SKM-1 treated with dmso at 0.1 percent for 144 hours (cell line): ENCODE results near the gene CYP19A1.

Source experiments
- DNase-seq: peaks from one replicate; lab custom pipeline; 2025; ENCODE audit not compliant: unreplicated experiment; lab: John Stamatoyannopoulos, UW

The CYP19A1 gene

DNA sequence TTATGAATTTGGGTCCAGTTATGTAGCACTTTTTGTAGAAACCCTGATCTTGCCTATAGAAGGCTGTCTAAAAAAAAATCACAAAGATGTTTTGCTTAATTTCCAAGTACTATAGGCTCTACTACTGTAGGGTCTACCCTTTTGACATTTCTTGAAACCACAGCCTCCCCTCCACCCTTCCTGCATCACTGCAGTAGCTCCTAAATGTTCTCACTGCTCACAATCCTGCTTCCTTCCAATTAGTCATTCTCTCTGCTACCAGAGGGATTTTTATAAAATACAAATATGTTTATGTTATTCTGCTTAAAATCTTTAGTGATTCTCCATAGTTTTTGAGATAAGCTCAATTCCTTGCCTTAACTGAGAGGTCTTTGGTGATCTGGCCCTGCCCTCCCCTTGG lies 114.0 kb downstream of the CYP19A1 start:
- DNase-seq = no peak

GRCh38 chr15:51223771-51224229 lies 114.6 kb downstream of the CYP19A1 start:
- peak; percentile 84 for DNase-seq

GRCh38 chr15:51218299-51218938 lies 120.0 kb downstream of the CYP19A1 start:
- no peak for DNase-seq

DNA sequence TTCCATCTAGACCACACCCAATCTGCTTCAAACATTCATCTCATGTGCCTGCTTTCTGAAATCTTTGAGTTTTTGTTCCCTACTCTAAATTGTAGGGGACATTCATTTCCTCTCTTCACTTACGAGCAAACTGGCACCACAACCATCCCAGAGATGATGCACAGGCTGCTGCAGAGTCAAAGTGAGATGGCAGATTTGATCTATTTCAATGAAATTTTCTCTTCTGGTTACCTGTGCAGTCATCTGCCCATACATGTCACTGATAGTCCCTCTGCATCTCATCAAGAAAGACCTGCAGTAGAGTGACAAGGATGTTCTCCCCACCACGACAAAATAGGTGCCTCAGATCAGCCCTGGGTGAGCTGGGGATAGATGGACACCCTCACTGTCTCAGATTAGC lies 125.5 kb downstream of the CYP19A1 start:
- no peak for DNase-seq

GRCh38 chr15:51212239-51212638 lies 126.2 kb downstream of the CYP19A1 start:
- no peak for DNase-seq

DNA sequence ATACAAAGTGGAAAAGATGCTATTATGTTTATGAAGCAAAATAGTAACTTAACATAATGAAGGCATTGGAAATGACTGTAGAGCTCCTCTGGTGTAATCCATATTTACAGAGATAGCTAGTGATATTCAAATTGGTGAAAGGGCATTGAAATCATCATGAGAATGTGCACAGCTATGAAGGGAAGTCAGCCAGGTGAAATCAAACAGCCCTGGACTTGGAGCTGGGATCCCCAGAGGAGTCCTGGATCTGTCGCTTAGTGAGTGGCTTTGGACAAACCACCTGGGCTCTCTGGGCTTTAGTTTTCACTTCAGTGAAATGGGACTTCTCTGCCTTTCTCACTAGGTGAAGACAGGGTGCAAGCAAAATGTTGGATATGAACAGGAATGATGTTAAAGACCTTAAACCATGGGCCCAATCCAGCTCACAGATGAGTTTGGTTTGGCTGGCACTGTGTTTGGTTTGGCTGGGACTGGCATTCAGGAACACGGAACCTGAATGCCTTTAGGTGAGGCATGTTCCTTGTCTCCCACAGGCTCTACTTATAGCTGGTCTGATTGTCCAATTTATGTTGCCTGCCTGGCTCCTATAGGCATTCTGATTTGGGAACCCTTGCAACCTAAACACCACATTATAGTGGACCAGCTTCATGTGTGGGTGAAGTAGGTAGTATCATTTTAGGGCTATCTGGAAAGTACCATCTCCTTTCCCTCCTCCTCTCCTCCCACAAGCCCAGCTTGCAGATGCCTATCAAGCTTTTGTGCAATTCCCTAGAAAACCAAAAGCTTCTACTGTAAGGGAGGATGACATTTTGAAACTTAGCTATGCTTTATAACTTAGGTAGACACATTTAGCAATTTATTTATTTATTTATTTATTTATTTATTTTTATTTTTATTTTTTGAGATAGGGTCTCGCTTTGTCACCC lies 133.1 kb downstream of the CYP19A1 start:
- DNase-seq = no peak

DNA sequence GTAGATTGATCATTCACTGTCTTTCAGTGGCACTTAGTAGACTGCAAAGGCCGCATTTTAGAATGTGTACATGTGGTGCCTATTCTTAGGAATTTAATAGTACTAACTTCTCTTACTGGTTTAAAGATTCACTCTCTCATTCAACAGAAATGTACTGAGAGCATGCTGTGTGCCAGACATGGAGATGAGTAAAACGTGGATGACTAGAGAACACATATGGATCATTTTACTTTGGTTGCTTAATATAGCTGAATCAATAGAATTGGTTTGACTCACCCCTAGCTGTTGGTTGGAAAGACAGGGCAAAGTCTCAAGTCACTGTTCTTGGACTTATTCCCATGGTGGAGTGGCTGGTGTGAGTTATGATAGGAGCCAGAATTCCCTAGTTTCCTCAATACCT lies 134.6 kb downstream of the CYP19A1 start:
- no peak for DNase-seq

- DNase-seq = peak; percentile 80
These were observed 135.6 kb downstream of the CYP19A1 start for GRCh38 chr15:51202783-51203182.

DNA sequence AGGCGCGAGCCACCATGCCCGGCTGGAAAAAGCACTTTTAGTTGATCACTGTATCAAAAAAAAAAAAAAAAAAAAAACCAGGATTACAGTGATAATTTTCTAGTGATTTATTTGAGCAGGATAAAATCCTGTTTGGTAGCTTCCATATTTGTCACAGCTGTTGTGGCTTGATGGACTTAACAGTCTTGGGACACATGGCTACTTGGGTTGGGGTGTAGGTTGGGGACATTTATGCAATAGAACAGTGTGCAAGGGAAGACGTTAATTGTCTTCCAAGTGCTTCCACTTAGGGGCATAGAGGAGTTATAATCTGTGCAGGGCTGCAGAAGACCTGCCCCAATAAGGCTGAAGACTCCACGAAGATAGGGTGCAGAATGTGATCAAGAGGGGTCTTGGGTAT lies 136.8 kb downstream of the CYP19A1 start:
- DNase-seq = no peak

DNA sequence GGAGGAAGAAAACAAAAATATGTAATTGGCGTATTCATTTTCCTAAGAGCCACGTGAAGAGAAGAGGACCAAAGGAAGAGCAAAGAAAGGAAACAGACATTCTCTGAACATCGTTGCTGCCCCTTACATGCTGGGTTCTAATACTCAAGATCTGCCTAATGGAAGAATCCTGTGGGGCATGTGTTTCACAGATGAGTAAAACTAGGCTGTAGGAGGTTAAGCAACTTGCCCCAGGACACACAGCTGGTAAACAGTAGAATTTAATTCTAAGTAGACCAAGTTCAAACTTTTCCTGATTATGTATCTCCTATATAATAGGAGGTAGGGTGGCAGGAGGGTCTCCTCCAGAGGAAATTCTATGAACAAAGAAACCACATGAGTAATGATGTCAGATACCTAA lies 137.6 kb downstream of the CYP19A1 start:
- DNase-seq = no peak

GRCh38 chr15:51199541-51199940 lies 138.9 kb downstream of the CYP19A1 start:
- no peak for DNase-seq

DNA sequence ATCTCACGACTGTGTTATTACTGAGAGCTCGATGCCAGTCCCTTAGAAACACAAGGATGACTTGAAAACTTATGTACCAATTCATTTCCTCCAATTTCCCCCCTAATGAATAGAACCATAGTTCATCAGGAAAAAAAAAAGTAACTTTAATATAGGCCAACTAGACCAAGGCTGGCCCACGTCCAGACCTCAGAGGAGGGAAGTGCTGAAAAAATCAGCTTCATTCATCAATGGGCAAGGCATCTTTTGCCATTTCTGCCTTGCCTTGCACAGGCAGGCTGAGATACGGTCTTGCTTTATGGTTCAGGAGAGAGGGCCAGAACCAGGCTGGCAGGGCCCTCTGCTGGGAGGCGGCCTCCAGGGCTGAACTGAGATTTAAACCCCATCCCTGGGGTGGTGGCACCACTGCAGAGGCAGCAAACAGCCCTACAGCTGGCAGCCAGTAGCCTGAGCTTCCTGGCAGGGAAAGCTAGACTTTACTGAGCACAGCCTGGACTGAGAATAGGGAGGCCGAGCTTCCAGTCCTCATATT lies 139.6 kb downstream of the CYP19A1 start:
- no peak for DNase-seq

DNA sequence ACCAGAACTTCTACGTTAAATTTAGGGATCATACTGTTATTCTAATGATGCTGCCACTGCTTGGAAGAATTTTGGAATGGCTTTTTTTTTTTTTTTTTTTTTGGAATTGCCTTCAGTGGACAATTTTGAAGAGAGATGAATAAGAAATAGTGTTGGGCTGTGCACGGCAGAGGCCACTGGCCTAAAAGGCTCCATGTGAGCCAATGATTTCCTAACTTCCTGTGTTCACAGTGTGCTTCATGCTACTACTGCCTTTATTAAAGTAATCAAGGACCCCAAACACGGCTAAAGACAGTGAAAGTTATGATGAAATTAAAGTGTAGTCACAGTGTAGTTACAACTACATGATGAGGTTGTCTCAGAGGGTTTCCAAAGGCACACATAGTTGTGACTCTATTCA lies 142.9 kb downstream of the CYP19A1 start:
- no peak for DNase-seq

GRCh38 chr15:51193979-51194378 lies 144.4 kb downstream of the CYP19A1 start:
- no peak for DNase-seq

- no peak for DNase-seq
These were observed 144.9 kb downstream of the CYP19A1 start for GRCh38 chr15:51193526-51193925.

DNA sequence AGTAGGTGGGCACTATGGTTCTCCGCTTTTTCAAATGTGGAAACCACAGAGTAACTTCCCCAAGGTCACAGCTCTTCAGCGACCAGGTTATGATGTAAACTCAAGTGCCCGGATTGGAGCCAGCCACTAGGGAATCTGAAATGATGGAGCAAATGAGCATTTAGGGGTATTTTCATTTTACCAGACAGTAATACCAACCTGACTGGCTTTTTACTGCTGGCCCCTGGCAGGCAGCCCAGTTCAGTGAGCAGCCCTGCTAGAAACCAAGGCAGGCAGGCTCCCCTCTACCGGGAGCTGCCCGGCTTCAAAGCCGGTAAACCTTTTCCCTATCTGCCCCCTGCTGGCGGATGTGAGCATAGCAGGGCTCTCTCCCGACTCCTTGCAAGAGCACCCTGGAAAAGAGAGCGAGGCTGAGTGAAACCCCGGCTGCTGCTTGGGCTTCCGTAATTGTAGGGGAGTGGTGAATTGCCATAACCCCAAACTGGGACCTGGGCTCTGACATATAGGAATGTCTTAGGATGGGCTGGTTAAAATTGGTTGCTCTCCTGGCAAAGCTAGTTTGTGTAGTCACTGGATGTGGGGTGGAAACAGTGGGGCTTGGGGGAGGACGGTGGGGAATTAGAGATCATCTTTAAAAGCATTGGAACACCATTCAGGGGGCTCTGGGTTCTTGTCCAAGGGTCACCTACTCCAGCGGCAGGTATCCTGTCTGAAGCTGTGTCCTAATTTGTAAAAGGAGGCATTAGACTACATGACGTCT lies 145.7 kb downstream of the CYP19A1 start:
- DNase-seq = peak; percentile 69

DNA sequence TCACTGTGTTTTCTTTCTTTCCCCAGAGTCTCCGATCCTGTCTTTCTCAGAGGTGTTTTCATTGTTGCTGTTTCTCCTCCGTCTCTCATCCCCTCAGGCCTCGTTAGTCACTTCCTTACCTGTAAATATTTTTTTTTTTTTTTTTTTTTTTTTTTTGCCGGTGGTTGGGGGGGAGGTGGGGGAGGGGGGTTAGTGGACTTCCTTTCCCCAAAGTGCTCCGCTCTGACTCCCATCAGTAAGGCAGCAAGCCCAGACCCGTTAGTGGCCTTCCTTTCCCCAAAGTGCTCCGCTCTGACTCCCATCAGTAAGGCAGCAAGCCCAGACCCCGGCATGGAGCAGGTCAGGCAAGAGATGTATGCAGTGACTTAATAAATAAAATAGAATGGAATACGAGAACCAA lies 146.6 kb downstream of the CYP19A1 start:
- DNase-seq = no peak

GRCh38 chr15:51191072-51191670 lies 147.2 kb downstream of the CYP19A1 start:
- no peak for DNase-seq

DNA sequence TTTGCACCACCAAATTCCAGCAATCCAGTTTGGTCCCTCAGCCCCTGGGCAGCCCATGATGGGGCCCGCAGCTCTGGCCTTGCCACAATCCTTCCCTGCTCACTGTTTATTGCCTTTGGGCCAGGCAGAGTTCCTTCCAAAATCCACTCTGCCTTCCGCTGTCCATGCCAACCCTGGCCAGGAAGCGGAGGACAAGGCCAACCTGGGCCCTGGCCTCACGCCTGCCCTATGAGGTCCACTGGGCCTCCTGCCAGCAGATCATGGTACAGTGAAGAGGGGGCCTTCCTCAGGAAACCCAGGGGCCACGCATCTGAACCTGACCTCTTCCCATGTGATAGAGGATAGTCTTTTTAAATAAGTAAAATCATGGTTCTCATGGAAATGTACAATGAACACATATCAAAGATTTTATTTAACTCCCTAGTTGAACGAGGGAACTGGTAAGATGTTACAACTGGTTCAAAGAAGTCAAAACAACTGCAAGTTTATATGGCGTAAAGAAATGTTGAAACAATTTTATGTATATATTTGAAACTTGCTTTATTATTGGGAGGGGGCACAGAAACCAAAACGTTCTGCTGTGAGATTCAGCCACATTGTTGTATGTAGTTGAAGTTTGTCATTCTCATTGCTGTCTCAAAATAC lies 147.8 kb downstream of the CYP19A1 start:
- DNase-seq = no peak

GRCh38 chr15:51189669-51190385 lies 148.6 kb downstream of the CYP19A1 start:
- DNase-seq = peak; percentile 10
